ENCODE results near the gene ROBO1. TPM values are rescaled to one million over a fixed set of nuclear protein-coding genes. Genes with fewer than 3 reads are reported as not detected.

Gene ROBO1
- total RNA-seq, 4 donors from 2014 or later = 8.6 to 26.3 (median 16.6) TPM

- Histone ChIP-seq H3K4me1 (no peaks in the 10 kb centered on the region), H3K36me3 (no peaks in the 10 kb centered on the region), H3K27ac (no peak overlapping the region), H3K27me3 (no peaks in the 10 kb centered on the region), H3K4me3 (replicated peaks in 1 of 3) (no peak overlapping the region), H3K9me3 (no peaks in the 10 kb centered on the region)
- WGBS, 2 donors = 91 to 94% methylated on average over 2 of the region's 2 CpGs
- intact Hi-C loops (cut with DNase I) = no loop called here
- no peak for DNase-seq
- no peak for TF ChIP-seq CTCF (IDR thresholded peaks at IDR 0.05)
- no peak for TF ChIP-seq POLR2A (IDR thresholded peaks at IDR 0.05)
Measured at GRCh38 chr3:78999139-78999538, 768.7 kb downstream of the ROBO1 start.

GRCh38 chr3:78995087-78995486 lies 772.7 kb downstream of the ROBO1 start:
- H3K27ac ChIP-seq = no peak overlapping the region
- no peak for DNase-seq
- intact Hi-C loops (cut with DNase I) = no loop called here
- no peak for TF ChIP-seq CTCF (IDR thresholded peaks at IDR 0.05)
- TF ChIP-seq POLR2A (IDR thresholded peaks at IDR 0.05) = no peak
- WGBS, 2 donors = 93 to 97% methylated on average over 5 of the region's 5 CpGs
- no peak overlapping the region for H3K4me3 ChIP-seq (replicated peaks in 1 of 3)
- H3K27me3 ChIP-seq = no peaks in the 10 kb centered on the region
- H3K36me3 ChIP-seq = no peaks in the 10 kb centered on the region
- H3K9me3 ChIP-seq = no peaks in the 10 kb centered on the region
- no peaks in the 10 kb centered on the region for H3K4me1 ChIP-seq

GRCh38 chr3:78994174-78995027 lies 773.4 kb downstream of the ROBO1 start:
- WGBS, 2 donors = 77 to 82% methylated on average over 9 of the region's 9 CpGs
- Histone ChIP-seq H3K27me3 (no peaks in the 10 kb centered on the region), H3K36me3 (no peaks in the 10 kb centered on the region), H3K9me3 (no peaks in the 10 kb centered on the region), H3K27ac (no peak overlapping the region), H3K4me3 (replicated peaks in 1 of 3) (no peak overlapping the region), H3K4me1 (no peaks in the 10 kb centered on the region)
- DNase-seq = no peak
- no peak for TF ChIP-seq CTCF (IDR thresholded peaks at IDR 0.05)
- TF ChIP-seq POLR2A (IDR thresholded peaks at IDR 0.05) = no peak
- intact Hi-C loops (cut with DNase I) = no loop called here

- 71 to 78% methylated on average over 4 of the region's 4 CpGs for WGBS, 2 donors
- Histone ChIP-seq H3K4me3 (replicated peaks in 1 of 3) (no peak overlapping the region), H3K27ac (no peak overlapping the region), H3K9me3 (no peaks in the 10 kb centered on the region), H3K27me3 (no peaks in the 10 kb centered on the region), H3K36me3 (no peaks in the 10 kb centered on the region), H3K4me1 (no peaks in the 10 kb centered on the region)
- no peak for DNase-seq
- intact Hi-C loops (cut with DNase I) = no loop called here
- TF ChIP-seq CTCF (IDR thresholded peaks at IDR 0.05) (no peak), POLR2A (IDR thresholded peaks at IDR 0.05) (no peak)
Measured at GRCh38 chr3:78993375-78993774, 774.4 kb downstream of the ROBO1 start.

GRCh38 chr3:78992830-78993229 lies 775.0 kb downstream of the ROBO1 start:
- WGBS, 2 donors = 95 to 97% methylated on average over 3 of the region's 3 CpGs

More at GRCh38 chr3:78992830-78993229, 775.0 kb downstream of the ROBO1 start:
- Histone ChIP-seq H3K27ac (no peak overlapping the region), H3K9me3 (no peaks in the 10 kb centered on the region), H3K27me3 (no peaks in the 10 kb centered on the region), H3K4me1 (no peaks in the 10 kb centered on the region), H3K36me3 (no peaks in the 10 kb centered on the region), H3K4me3 (replicated peaks in 1 of 3) (no peak overlapping the region)
- no peak for TF ChIP-seq POLR2A (IDR thresholded peaks at IDR 0.05)
- TF ChIP-seq CTCF (IDR thresholded peaks at IDR 0.05) = no peak
- DNase-seq = no peak
- intact Hi-C loops (cut with DNase I) = no loop called here

All from thyroid gland (tissue), 4 donors.